Measurements from ENCODE around the gene ATP2B3. TPM values are rescaled to one million over a fixed set of nuclear protein-coding genes. Genes with fewer than 3 reads are reported as not detected.
A peak's percentile ranks its signal among the peaks of the same experiment; 100 is the strongest.

ATP2B3 gene
- total RNA-seq, 2 experiments from 2014 or later: not detected

DNA sequence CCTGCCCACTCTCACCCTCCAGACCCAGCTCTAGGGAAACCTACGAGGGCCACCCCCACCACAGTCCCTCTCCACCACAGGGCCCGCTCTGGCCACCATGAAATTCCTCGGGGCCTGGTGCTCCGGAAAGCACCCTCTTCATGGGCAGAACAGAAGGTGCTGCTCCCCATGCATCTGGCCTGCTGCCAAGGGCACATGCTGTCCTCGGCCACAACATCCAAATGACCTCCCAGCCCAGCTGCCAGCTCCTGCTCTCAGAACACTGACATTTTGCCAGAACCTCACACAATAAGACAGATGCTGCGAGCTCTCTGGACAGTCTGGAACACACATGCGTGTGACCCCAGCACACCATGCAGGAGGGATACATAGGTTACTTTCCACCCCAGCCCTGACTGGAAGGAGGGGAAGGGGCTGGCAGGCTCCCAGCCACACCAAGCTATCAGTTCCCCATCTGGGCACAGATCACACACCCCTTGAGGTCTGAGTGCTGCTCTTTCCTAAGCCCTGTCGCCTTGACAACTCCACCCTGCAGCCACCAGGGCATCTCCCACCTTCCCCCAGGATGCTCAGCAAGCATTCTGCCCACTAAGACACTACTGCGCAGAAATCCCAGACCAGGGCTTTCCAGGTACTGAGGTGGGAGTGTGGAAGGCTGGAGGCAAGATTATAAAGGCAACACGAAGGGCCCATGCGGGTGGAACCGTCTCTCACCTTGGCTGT, 75.7 kb downstream of the ATP2B3 start:
- Mint-ChIP-seq H3K27me3 (no peaks in the 10 kb centered on the region), H3K36me3 (ENCODE audit: low read depth) (peaks cover 15% of the 10 kb centered on the region), H3K4me1 (peaks cover 16% of the 10 kb centered on the region), H3K27ac (no peak overlapping the region), H3K4me3 (no peak overlapping the region), H3K9me3 (ENCODE audit: low read depth) (no peaks in the 10 kb centered on the region)
- no peak for ATAC-seq
- ChIA-PET CTCF (interaction anchor here (0.7 kb wide), 1 partner anchor 10 kb away, joined by 3 read pairs; no protein-coding TSS in a partner anchor), POLR2A (no interaction called here)
- intact Hi-C loops (cut with DNase I, micrococcal nuclease): no loop called here
- DNase-seq: no peak

DNA sequence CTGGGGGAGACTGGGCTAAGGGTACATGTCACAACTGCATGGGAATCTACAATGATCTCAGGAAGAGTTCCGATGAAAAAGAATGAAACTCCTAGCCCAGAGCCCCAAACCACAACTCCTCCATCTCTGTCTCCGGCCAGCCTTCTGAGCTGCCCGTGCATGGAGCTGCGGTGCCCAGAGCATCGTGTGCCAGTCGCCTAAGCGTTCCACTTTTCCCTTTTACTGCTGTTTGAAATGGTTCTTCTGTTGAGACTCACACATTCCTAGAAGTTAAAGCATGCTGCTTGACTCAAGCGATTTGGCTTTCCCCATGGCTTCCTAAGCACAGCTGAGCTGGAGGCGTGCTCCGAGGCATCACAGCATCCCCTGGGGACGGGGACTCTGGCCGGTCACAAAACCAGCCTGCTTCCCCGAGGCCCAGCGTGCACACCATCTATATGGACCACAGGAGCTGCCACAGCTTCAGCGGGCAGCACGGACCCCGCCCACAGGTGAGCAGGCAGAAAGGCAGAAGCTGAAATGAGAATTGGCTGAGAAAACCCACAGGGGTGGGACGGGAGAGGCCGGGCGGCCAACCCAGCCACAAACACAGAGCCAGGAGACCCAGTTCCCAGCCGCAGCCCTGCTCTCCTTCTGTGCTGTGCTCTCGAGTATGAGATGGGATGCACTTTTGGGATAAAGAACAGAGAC, 76.5 kb downstream of the ATP2B3 start:
- H3K36me3 Mint-ChIP-seq (ENCODE audit: low read depth): peaks cover 13% of the 10 kb centered on the region
- ATAC-seq: no peak
- DNase-seq: no peak
- CTCF ChIA-PET: interaction anchor here (0.9 kb wide), 1 partner anchor 55 kb away, joined by 3 read pairs; no protein-coding TSS in a partner anchor
- no peaks in the 10 kb centered on the region for H3K9me3 Mint-ChIP-seq (ENCODE audit: low read depth)
- intact Hi-C loops (cut with DNase I, micrococcal nuclease): no loop called here
- H3K4me3 Mint-ChIP-seq: no peak overlapping the region
- H3K27me3 Mint-ChIP-seq: no peaks in the 10 kb centered on the region
- peaks cover 16% of the 10 kb centered on the region for H3K4me1 Mint-ChIP-seq
- no peak overlapping the region for H3K27ac Mint-ChIP-seq
- POLR2A ChIA-PET: no interaction called here

DNA sequence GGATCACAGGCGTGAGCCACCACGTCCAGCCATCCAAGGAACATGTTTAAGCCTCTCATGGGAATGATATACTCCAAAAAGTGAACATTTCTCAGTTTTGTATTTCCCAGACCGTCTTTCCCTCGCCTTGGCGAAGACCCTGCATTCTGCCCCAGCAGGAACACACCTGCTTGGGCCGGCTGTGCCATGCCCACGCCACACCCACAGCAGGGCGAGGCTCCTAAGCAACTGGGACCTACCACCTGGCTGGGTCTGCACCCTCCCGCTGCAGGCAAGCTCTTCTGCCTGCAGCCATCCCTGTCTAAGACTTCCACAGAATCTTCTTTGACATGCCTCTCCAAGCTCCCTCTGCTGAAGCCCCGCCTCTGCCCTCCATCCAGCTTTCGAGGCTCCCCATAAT, 77.9 kb downstream of the ATP2B3 start:
- H3K27me3 Mint-ChIP-seq: no peaks in the 10 kb centered on the region
- H3K4me3 Mint-ChIP-seq: no peak overlapping the region
- ChIA-PET POLR2A (no interaction called here), CTCF (interaction anchor here (1.1 kb wide), 1 partner anchor 46 kb away, joined by 3 read pairs; no protein-coding TSS in a partner anchor)
- ATAC-seq (no peak), DNase-seq (no peak)
- H3K4me1 Mint-ChIP-seq: peaks cover 22% of the 10 kb centered on the region
- H3K27ac Mint-ChIP-seq: no peak overlapping the region
- H3K36me3 Mint-ChIP-seq (ENCODE audit: low read depth): peaks cover 13% of the 10 kb centered on the region
- intact Hi-C loops (cut with DNase I, micrococcal nuclease): loop anchor here in 1 of 2 experiments (5.0 kb wide), 1 partner anchor 263 kb away; the partner anchor contains the start of gene ZNF275
- no peaks in the 10 kb centered on the region for H3K9me3 Mint-ChIP-seq (ENCODE audit: low read depth)

DNA sequence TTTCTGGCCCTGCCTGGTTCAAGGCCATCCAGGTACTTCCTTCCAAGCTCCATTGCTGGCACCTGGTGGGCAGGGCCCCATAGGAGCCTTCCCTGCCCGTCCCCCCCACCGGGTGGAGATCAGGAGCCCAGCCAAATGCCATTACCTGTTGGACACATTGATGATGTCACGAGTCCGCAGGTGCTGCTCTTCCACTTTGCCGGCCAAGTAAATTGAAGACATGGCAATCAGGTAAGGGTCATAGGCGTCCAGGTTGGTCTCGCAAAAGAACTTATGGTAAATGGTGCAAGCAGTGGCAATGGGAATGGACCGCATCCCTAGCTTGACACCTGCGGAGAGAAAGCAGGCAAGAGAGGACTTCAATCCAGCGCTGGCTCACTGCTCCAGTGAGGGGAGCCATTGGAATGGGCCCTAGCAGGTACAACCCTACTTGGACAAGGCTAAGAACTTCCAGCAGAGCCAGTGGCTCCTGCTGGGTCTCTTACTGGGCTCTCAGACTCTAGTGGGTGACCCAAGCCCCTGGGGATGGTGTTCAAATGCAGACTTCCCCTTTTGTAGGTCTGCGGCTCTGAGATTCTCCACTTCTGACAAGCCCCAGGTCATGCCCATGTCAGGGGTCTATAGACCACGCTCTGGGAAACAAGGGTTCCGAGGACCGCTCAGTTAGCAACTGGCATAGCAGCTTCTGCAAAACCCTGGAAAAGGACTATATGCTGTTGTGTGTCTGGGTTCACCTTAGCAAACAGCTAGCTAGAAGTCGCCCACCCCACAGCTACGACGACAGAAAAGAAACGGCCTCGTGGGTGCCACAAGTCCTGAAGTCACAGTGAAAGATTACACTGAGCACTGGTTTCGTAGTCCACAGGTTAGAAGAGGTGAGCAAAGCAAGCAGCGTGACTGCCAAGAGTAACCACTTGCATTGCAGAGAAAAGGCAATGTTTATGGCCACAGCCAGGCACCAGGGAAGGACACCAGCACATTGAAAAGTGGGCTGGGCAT, 78.7 kb downstream of the ATP2B3 start:
- intact Hi-C loops (cut with DNase I, micrococcal nuclease): loop anchor here (2.0 to 5.0 kb wide), 2 partner anchors 13 to 264 kb away; partner anchors contain the start of gene ZNF275 (in 1 of the 2)
- ATAC-seq: no peak
- Mint-ChIP-seq H3K4me1 (peaks cover 27% of the 10 kb centered on the region), H3K27ac (no peak overlapping the region), H3K9me3 (ENCODE audit: low read depth) (no peaks in the 10 kb centered on the region), H3K4me3 (no peak overlapping the region), H3K27me3 (no peaks in the 10 kb centered on the region), H3K36me3 (ENCODE audit: low read depth) (peaks cover 12% of the 10 kb centered on the region)
- DNase-seq: no peak
- POLR2A ChIA-PET: no interaction called here
- CTCF ChIA-PET: no interaction called here

DNA sequence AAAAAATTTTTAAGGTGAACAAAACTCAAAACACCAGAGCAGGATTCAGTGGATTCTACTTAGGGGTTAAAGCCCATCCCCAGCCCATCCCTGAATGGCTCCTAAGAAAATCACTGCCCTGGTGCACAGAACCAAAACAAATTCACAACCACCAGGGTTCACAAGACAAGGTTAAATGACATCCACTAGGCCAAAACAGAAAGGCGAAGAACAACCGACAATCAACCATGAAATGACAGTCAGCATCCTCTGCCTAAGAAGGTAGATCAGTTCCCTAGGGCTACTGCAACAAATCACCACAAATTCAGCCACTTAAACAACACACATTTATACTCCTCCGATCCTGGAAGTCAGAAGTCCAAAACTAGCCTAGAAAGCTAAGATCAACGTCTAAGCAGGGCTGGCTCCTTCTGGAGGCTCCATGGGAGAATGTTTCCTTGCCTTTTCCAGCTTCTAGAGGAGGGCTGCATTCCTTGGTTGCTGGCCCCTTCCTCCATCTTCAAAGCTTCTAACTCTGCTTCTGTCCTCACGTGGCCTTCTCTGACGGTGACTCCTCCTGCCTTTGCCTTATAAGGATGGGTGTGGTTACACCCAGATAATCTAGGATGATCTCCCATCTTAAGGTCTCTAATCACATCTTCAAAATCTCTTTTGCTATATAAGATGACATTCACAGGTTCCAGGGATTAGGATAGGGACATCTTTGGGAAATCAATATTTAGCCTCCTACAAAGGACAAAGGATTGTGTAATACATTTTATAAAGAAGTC, 79.7 kb downstream of the ATP2B3 start:
- Mint-ChIP-seq H3K4me1 (peaks cover 27% of the 10 kb centered on the region), H3K9me3 (ENCODE audit: low read depth) (no peaks in the 10 kb centered on the region), H3K27me3 (no peaks in the 10 kb centered on the region), H3K27ac (no peak overlapping the region), H3K4me3 (peak overlapping the region; percentile 81), H3K36me3 (ENCODE audit: low read depth) (peaks cover 11% of the 10 kb centered on the region)
- DNase-seq: peak; percentile 11
- ChIA-PET POLR2A (no interaction called here), CTCF (no interaction called here)
- intact Hi-C loops (cut with DNase I, micrococcal nuclease): loop anchor here (2.0 to 5.0 kb wide), 2 partner anchors 14 to 265 kb away; partner anchors contain the start of gene ZNF275 (in 1 of the 2)
- no peak for ATAC-seq

DNA sequence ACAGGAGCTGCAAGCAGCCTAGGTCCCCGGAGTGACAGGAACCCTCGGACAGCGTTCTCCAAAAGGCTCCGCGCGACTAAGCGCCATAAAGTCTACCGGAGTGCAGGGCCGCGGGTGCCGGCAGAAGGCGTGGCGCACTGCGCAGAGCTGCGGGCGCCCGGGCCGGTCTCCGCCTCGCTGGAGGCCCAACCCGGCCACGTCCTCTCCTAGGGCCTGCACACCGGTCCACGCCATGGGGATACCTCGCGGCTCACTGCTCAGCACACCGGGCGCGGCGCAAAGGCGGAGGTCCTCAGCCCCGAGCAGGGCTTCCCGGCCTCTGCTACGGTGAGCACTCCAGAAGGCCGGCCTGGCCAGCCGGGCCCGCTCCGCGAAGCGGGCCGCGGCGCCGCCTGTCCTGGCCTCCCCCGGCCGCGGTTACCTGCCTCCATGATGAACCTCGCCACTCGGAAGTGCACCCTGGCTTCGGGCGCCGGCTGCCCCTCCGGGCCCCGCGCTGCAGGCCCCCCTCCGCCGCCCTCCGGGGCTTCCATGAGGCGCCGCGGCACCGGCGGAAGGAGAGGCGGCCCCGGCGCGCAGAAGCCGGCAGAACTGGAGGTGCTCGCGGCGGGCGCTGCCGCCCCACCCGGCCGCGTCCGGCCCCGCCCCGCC, 81.2 kb downstream of the ATP2B3 start, which contains the start of gene CCNQ:
CCNQ (minus strand) TSS at position 599 of the 651 bp plus-strand sequence; CDS start at position 533, 66 bp downstream.
- POLR2A ChIA-PET: interaction anchor here (0.6 to 1.2 kb wide), 3 partner anchors 11 to 133 kb away, joined by 5 read pairs; no protein-coding TSS in a partner anchor
- intact Hi-C loops (cut with DNase I, micrococcal nuclease): loop anchor here in 1 of 2 experiments (1.0 to 5.0 kb wide), 9 partner anchors 11 to 640 kb away; partner anchors contain the start of genes ABCD1, BCAP31, HAUS7 and HCFC1
- ATAC-seq (peak; percentile 66), DNase-seq (peak; percentile 45)
- Mint-ChIP-seq H3K4me1 (peaks cover 35% of the 10 kb centered on the region), H3K27ac (peak within 1 kb of the TSS; percentile 72), H3K4me3 (peak within 1 kb of the TSS; percentile 81), H3K27me3 (no peaks in the 10 kb centered on the region), H3K36me3 (ENCODE audit: low read depth) (peaks cover 9% of the 10 kb centered on the region), H3K9me3 (ENCODE audit: low read depth) (no peaks in the 10 kb centered on the region)
- CTCF ChIA-PET: interaction anchor here (0.7 to 3.0 kb wide), 2 partner anchors 10 to 46 kb away, joined by 3 to 18 read pairs; no protein-coding TSS in a partner anchor

DNA sequence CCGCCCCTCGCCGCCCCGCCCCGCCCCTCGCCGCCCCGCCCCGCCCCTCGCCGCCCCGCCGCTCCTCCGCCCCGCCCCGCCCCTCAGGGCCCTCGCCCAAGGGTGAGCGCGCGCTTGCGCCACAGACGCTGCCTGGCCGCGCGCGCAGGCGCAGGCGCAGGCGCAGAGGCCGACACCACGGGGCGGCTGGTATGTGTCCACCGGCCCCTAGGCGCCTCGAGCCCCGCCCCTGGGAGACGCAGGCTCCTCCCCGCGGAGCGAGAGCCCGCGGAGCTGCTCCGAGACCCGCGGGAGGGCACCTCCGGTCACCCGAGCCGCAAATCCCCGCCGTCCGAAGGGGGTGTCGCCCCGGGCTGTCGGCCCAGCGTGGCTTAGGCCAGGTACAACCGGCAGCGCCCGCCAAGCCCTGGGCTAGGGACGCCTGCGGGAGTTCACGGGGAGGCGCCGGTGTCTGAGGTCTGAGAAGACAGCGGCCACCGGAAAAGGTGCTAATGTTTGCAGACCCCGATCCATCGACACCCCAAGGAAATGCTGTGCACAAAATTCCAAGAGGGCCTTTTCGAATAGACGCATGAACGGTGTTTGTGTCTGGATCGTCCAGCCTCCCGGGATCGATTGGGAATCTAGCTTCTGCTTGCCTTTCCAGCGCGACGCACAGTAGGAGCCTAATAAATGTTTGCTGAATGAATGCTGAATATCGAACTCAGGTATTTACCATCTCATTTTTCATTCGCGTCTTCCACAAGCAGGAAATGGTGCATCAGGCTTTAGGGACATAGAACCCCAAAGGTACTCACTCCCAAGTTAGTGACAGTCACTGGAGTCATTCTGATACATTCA, 82.0 kb downstream of the ATP2B3 start:
- Mint-ChIP-seq H3K4me1 (peaks cover 35% of the 10 kb centered on the region), H3K27ac (peak overlapping the region; percentile 72), H3K4me3 (peak overlapping the region; percentile 81), H3K36me3 (ENCODE audit: low read depth) (peaks cover 9% of the 10 kb centered on the region), H3K9me3 (ENCODE audit: low read depth) (no peaks in the 10 kb centered on the region), H3K27me3 (no peaks in the 10 kb centered on the region)
- peak; percentile 92 for DNase-seq
- CTCF ChIA-PET: interaction anchor here (0.6 to 3.0 kb wide), 8 partner anchors 10 to 504 kb away, joined by 3 to 18 read pairs (median 4); no protein-coding TSS in a partner anchor
- intact Hi-C loops (cut with DNase I, micrococcal nuclease): loop anchor here in 1 of 2 experiments (1.0 to 5.0 kb wide), 9 partner anchors 10 to 641 kb away; partner anchors contain the start of genes ABCD1, BCAP31, HAUS7 and HCFC1
- ATAC-seq: peak; percentile 94
- POLR2A ChIA-PET: interaction anchor here (1.2 kb wide), 1 partner anchor 10 kb away, joined by 5 read pairs; no protein-coding TSS in a partner anchor

DNA sequence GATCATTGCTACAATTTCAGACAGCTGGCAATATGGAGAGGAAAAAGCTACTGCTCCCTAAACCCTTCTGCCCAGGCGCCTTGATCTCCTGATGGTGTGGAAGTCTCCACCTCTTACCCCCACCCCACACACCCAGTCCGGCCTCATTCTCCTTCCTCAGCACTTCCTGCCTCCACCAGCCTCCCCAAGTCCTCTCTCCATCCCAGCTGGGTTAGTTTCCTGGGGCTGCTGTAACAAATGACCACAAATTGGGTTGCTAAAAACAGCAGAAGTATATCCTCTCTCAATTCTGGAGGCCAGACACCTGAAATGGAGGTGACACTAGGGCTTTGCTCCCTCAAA, 82.6 kb downstream of the ATP2B3 start:
- peaks cover 35% of the 10 kb centered on the region for H3K4me1 Mint-ChIP-seq
- peaks cover 9% of the 10 kb centered on the region for H3K36me3 Mint-ChIP-seq (ENCODE audit: low read depth)
- peak overlapping the region; percentile 81 for H3K4me3 Mint-ChIP-seq
- no peak for ATAC-seq
- H3K27me3 Mint-ChIP-seq: no peaks in the 10 kb centered on the region
- peak overlapping the region; percentile 72 for H3K27ac Mint-ChIP-seq
- CTCF ChIA-PET: interaction anchor here (0.6 to 3.0 kb wide), 6 partner anchors 9 to 68 kb away, joined by 3 to 18 read pairs (median 4); no protein-coding TSS in a partner anchor
- DNase-seq: peak; percentile 32
- intact Hi-C loops (cut with DNase I, micrococcal nuclease): no loop called here
- POLR2A ChIA-PET: interaction anchor here (1.2 kb wide), 1 partner anchor 10 kb away, joined by 5 read pairs; no protein-coding TSS in a partner anchor
- H3K9me3 Mint-ChIP-seq (ENCODE audit: low read depth): no peaks in the 10 kb centered on the region

DNA sequence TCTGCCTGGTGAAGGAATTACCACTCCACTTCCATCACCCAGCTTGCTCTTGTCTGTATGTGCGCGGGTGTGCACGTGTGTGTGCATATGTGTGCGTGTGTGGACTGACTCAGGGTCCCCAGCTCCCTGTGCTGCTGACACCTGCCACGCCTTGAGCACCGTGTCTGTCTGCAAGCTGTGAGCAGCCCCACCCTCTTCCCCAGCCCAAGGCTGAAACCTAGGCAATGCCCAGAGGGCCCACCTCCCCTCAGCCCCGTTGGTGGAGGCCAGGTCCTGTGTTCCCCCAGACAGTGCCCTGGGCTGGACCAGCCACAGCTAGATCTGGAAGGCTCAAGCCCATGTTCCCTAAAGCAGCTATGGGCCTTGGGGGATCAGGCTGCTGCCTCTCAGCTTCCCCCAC, 83.5 kb downstream of the ATP2B3 start:
- intact Hi-C loops (cut with DNase I, micrococcal nuclease): no loop called here
- POLR2A ChIA-PET: no interaction called here

More for the DNA sequence above, 83.5 kb downstream of the ATP2B3 start:
- Mint-ChIP-seq H3K36me3 (ENCODE audit: low read depth) (peaks cover 5% of the 10 kb centered on the region), H3K4me3 (no peak overlapping the region), H3K9me3 (ENCODE audit: low read depth) (no peaks in the 10 kb centered on the region), H3K27me3 (no peaks in the 10 kb centered on the region), H3K27ac (no peak overlapping the region), H3K4me1 (peaks cover 35% of the 10 kb centered on the region)
- ATAC-seq (no peak), DNase-seq (no peak)
- CTCF ChIA-PET: interaction anchor here (2.5 to 3.0 kb wide), 2 partner anchors 8 to 67 kb away, joined by 6 to 18 read pairs; no protein-coding TSS in a partner anchor

Data from activated CD4-positive, alpha-beta T cell treated with anti-CD3 and anti-CD28 coated beads for 36 hours (primary cell).